ENCODE results near the gene RBM19.

DNA sequence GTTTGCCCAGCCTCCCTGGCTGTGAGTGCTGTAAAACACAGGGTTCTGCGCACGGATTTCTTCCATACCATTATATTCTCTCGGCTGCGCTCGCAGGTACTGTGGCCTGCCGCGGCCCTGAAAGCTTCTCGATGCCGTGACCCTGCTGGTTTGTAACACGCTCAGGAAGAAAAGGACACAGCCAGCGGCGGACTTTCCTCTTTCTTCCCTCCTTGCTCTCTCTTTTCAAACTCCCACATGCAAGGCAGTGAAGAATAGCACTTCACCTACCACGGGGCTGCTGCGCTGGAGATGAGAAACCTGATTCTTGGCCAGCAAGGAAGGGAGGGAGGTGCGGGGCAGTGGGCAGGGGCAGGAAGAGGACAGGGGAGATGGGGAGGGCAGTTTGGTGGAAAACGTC lies 130.2 kb downstream of the RBM19 start:
- TF ChIP-seq, protein P1, sequence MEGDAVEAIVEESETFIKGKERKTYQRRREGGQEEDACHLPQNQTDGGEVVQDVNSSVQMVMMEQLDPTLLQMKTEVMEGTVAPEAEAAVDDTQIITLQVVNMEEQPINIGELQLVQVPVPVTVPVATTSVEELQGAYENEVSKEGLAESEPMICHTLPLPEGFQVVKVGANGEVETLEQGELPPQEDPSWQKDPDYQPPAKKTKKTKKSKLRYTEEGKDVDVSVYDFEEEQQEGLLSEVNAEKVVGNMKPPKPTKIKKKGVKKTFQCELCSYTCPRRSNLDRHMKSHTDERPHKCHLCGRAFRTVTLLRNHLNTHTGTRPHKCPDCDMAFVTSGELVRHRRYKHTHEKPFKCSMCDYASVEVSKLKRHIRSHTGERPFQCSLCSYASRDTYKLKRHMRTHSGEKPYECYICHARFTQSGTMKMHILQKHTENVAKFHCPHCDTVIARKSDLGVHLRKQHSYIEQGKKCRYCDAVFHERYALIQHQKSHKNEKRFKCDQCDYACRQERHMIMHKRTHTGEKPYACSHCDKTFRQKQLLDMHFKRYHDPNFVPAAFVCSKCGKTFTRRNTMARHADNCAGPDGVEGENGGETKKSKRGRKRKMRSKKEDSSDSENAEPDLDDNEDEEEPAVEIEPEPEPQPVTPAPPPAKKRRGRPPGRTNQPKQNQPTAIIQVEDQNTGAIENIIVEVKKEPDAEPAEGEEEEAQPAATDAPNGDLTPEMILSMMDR (conservative IDR thresholded peaks at IDR 0.05 in 1 of 2, IDR thresholded peaks at IDR 0.05 in 1 of 2; ENCODE audit: low read depth in 1 of 2, low read length in 2 of 2) = no peak
- TF ChIP-seq EZH2 (IDR thresholded peaks at IDR 0.05; ENCODE audit: low read length, missing control alignments) = no peak
